ENCODE results near the gene SUMO2.

DNA sequence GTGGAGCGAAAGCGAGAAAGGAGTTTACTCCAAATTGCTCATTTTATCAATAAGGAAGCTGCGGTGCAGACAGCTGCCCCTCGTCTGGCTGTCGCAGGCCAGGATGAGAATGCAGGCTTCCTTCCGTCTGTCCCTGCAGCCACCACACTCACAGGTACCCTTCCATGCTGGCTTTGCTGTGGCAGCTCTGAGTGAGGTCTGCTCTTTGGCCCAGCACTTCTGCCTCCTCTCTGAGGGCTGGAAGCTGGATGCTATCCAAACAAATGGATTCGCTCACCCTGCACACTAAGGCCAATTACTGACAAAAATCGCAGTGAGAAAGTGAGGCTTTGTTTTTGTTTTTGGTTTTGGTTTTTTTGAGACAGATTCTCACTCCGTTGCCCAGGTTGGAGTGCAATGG lies 66.0 kb downstream of the SUMO2 start:
- TF ChIP-seq POU5F1 (IDR thresholded peaks at IDR 0.05; ENCODE audit: low read depth, low read length), result no peak
- TF ChIP-seq, protein P1, sequence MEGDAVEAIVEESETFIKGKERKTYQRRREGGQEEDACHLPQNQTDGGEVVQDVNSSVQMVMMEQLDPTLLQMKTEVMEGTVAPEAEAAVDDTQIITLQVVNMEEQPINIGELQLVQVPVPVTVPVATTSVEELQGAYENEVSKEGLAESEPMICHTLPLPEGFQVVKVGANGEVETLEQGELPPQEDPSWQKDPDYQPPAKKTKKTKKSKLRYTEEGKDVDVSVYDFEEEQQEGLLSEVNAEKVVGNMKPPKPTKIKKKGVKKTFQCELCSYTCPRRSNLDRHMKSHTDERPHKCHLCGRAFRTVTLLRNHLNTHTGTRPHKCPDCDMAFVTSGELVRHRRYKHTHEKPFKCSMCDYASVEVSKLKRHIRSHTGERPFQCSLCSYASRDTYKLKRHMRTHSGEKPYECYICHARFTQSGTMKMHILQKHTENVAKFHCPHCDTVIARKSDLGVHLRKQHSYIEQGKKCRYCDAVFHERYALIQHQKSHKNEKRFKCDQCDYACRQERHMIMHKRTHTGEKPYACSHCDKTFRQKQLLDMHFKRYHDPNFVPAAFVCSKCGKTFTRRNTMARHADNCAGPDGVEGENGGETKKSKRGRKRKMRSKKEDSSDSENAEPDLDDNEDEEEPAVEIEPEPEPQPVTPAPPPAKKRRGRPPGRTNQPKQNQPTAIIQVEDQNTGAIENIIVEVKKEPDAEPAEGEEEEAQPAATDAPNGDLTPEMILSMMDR (IDR thresholded peaks at IDR 0.05; ENCODE audit: control extremely low read depth in 1 of 3, insufficient read depth in 1 of 3, low read depth in 1 of 3, low read length in 3 of 3), result no peak
- no peak for TF ChIP-seq HDAC6 (IDR thresholded peaks at IDR 0.05; ENCODE audit: low read depth, low read length)
- TF ChIP-seq POLR2AphosphoS5 (IDR thresholded peaks at IDR 0.05; ENCODE audit: low read depth, low read length), result no peak
- no peak for TF ChIP-seq EZH2 (IDR thresholded peaks at IDR 0.05; ENCODE audit: low read depth, low read length, severe bottlenecking)
- no peak for TF ChIP-seq POLR2A (IDR thresholded peaks at IDR 0.05; ENCODE audit: control extremely low read depth in 1 of 2, low read depth in 2 of 2, low read length in 2 of 2)

All from H1 (cell line).